NCI-H774 (cell line): ENCODE data around the gene ATP6V0B.

Experiments
- DNase-seq: peaks from one replicate; lab custom pipeline; 2025; lab: John Stamatoyannopoulos, UW

The ATP6V0B gene

DNA sequence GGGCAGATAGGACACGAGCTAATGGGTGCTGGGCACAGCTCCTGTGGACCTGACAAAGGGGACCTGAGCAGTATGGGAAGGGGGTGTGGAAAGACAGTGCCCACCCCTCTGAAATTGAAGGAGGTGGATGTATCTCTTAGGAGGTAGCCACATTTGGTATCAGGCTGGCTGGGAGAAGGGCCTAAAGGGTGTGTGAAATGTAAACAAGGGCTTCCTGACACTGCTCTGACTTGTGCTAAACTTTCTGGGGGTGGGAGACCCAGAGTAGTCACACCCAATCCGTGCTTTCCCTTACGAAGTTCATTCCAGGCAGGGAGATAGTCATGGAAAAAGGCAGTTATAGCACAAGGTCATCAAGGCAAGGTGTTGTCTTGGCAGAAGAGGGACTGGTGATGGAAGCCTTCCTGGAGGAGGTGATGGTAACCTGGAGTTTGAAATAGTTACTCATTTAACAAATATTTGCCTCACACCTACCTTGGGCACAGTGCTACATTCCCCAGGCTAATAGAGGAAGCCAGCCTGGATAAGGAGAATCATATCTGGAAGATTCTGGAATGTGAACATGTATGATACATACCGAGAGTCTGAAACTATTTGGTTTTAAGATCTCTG, 11.3 kb downstream of the ATP6V0B start:
- DNase-seq = no peak

GRCh38 chr1:43986712-43987111, 12.0 kb downstream of the ATP6V0B start:
- DNase-seq = no peak

GRCh38 chr1:43987159-43987902, 12.6 kb downstream of the ATP6V0B start:
- DNase-seq = no peak

DNA sequence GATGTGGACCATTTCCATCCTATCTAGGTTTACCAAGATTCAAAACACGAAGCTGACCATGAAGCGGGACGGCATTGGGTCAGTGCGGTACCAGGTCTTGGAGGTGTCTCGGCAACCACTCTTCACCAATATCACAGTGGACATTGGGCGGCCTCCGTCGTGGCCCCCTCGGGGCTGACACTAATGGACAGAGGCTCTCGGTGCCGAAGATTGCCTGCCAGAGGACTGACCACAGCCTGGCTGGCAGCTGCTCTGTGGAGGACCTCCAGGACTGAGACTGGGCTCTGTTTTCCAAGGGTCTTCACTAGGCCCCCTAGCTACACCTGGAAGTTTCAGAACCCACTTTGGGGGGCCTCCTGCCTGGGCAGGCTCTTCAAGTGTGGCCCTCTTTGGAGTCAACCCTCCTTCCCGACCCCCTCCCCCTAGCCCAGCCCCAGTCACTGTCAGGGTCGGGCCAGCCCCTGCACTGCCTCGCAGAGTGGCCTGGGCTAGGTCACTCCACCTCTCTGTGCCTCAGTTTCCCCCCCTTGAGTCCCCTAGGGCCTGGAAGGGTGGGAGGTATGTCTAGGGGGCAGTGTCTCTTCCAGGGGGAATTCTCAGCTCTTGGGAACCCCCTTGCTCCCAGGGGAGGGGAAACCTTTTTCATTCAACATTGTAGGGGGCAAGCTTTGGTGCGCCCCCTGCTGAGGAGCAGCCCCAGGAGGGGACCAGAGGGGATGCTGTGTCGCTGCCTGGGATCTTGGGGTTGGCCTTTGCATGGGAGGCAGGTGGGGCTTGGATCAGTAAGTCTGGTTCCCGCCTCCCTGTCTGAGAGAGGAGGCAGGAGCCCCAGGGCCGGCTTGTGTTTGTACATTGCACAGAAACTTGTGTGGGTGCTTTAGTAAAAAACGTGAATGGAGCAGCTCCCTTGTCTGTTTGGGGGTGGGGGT, 15.8 kb downstream of the ATP6V0B start:
- no peak for DNase-seq

DNA sequence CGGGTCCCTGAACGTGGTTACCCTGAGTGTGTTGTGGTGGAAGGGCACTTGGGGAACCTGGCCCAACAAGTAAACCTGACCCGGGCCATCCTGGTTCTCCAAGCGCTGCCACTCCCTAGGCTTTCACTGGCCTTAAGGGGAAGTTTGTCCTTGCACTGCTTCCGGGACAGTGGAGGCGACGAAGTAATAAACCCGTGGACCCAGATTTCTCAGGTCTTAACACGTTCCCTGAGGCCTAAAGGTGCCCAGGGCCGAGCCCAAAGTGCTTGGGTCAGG, 16.4 kb downstream of the ATP6V0B start:
- DNase-seq = no peak

- peak; percentile 92 for DNase-seq
Measured at GRCh38 chr1:43991476-43992231, 16.9 kb downstream of the ATP6V0B start, which contains the start of gene CCDC24. CCDC24 (plus strand) TSS chr1:43991599; CDS start chr1:43991879, 280 bp downstream.

- no peak for DNase-seq
Measured at GRCh38 chr1:43992232-43992995, 17.7 kb downstream of the ATP6V0B start.

- DNase-seq = no peak
Measured at GRCh38 chr1:43993206-43993914, 18.6 kb downstream of the ATP6V0B start.

DNA sequence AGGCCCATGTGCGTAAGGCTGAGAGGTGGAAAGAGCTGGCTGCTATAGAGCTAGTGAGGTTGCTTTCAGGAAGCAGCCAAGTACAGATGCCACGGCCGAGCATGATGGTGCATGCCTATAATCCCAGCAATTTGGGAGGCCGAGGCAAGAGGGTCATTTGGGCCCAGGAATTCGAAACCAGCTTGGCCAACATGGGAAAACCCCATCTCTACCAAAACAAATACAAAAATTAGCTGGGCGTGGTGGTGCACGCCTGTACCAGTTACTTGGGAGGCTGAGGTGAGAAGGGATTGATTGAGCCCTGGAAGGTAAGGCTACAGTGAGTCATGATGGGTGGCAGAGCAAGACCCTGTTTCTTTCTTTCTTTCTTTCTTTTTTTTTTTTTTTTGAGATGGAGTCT, 19.3 kb downstream of the ATP6V0B start:
- no peak for DNase-seq

- no peak for DNase-seq
Measured at GRCh38 chr1:43994794-43995790, 20.3 kb downstream of the ATP6V0B start.

DNA sequence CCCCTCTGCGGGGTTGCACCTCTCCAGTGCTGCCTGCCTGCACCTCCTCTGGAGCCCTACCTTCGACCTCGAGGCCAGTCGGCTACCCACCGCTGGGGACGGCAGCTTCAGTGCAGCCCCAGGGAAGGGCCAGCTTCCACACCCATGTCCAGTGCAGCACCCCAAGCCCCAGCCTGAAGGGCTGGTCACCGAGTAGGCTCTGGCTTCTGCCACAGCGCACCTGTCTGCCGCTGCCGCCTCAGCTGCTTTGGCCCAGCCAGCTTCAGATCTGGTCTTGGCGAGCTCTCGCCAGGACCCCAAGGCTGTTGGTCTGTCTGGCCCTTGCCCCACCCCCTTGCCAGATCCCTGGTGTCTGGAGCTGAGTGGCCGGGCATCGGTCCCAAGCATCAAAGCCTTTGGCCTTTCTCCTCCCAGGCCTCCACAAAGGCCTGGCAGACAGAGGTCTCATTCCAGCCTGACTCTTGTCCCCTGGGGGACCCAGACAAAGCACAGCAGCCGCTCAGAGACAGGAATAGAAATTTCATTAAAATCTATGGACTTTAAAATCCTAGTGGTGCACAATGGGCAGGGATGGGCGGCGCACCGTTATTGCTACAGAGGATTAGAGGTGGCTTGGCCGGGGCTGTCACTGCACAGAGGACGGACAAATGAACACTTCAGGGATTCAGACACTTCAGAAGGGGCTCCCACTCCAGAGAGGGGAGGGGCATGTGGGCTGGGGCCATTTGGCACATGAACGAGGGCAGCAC, 21.4 kb downstream of the ATP6V0B start:
- no peak for DNase-seq

- no peak for DNase-seq
Measured at GRCh38 chr1:43996733-43997115, 22.0 kb downstream of the ATP6V0B start.

GRCh38 chr1:43997295-43997999, 22.7 kb downstream of the ATP6V0B start:
- peak; percentile 96 for DNase-seq

DNA sequence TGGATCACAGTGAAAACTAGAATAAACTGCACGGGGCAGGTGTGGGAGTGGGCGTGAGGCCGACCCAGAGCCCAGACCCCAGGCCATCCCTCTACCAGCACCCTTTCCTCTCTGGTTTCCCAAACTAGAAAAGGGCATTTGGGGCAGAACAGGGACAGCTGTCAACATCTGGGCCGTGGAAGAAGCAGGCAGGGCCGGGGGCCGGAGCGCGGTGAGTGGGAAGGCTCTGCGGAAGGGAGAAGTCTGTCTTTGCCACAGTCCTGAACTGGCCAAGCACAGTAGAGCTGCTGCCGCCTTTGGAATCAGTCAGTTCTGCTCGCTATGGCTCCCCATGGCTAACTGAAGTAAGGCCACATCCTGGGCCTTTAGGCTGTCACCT, 23.2 kb downstream of the ATP6V0B start:
- peak; percentile 13 for DNase-seq

DNA sequence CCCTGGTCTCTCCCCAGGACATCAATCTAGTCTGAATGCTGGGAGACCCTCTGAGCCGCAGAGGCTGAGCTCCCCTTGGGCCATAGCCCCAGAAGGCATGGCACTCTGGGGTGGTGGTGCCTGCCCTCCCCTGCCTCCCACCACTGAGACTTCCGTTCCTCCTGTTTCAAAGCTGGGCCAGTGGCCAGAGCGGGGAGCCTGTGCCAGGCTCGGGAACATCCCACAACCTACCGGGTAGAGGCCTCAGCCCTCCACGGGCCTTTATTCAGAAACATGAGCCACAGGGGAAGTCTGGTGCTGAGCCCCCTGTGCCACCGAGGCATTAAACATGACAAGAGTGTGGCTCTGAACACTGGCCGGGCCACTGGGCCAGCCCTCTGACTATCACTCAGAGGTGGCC, 24.7 kb downstream of the ATP6V0B start:
- no peak for DNase-seq

- DNase-seq = no peak
Measured at GRCh38 chr1:44000122-44000665, 25.4 kb downstream of the ATP6V0B start.

- DNase-seq = no peak
Measured at GRCh38 chr1:44002165-44002564, 27.4 kb downstream of the ATP6V0B start.
